Subcutaneous adipose tissue (tissue), 4 donors: ENCODE data around the gene SEC23A. TPM values are rescaled to one million over a fixed set of nuclear protein-coding genes. Genes with fewer than 3 reads are reported as not detected.

ENCODE experiments used
- CTCF ChIP-seq: fragments of 450-650 bp; IDR thresholded peaks from one replicate; pipeline ENCODE4 v1.5.1; 2016; ENCODE audit warnings: low read depth, mild to moderate bottlenecking, control low read depth, antibody characterized with exemption, moderate library complexity
- total RNA-seq, 4 donors: library from RNA; depleted of rRNA; stranded (reverse); fragments of >200 nt; gene quantifications; one replicate each; pipeline ENCODE4 v1.1.0, GENCODE V29; 2016

The SEC23A gene
- total RNA-seq, 4 donors from 2014 or later, result 90.8 to 154 (median 97.7) TPM

- no peak for TF ChIP-seq CTCF
Measured at GRCh38 chr14:39094515-39094914, 8.5 kb downstream of the SEC23A start.

- TF ChIP-seq CTCF, result no peak
Measured at GRCh38 chr14:39091716-39092115, 11.3 kb downstream of the SEC23A start.

- TF ChIP-seq CTCF, result no peak
Measured at GRCh38 chr14:39090548-39091111, 12.4 kb downstream of the SEC23A start.

- TF ChIP-seq CTCF, result no peak
Measured at GRCh38 chr14:39087493-39087892, 15.5 kb downstream of the SEC23A start.

- TF ChIP-seq CTCF, result no peak
Measured at GRCh38 chr14:39085933-39086332, 17.1 kb downstream of the SEC23A start.

- TF ChIP-seq CTCF, result no peak
Measured at GRCh38 chr14:39083127-39083526, 19.9 kb downstream of the SEC23A start.

GRCh38 chr14:39080886-39081285 lies 22.1 kb downstream of the SEC23A start:
- no peak for TF ChIP-seq CTCF

GRCh38 chr14:39071096-39071495 lies 31.9 kb downstream of the SEC23A start:
- TF ChIP-seq CTCF, result no peak
